ENCODE measurements around the gene AADACL2. TPM values are rescaled to one million over a fixed set of nuclear protein-coding genes. Genes with fewer than 3 reads are reported as not detected.

Gene AADACL2
- total RNA-seq, 4 donors from 2014 or later: 0.21 TPM; not detected in 3

DNA sequence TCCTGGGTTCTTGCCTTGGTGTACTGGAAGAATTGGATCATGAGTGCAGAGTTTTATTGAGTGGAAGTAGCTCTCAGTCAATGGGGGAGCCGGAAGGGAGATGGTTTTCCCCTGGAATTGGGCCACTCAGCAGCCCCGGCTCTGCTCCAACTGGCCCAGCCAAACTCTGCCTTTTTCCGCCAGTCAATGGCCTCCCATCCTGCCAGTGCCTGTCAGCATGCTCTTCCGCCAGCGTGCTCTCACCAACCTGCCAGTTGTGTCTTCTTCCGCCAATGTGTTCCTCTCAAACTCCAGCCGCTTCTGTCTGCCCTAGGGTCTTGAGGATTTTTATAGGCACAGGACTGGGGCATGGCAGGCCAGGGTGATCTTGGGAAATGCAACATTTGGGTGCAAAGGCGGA, 12.4 kb upstream of the AADACL2 start:
- H3K27ac ChIP-seq: no peak overlapping the region
- H3K4me3 ChIP-seq: no peak overlapping the region
- no peaks in the 10 kb centered on the region for H3K27me3 ChIP-seq
- intact Hi-C loops (cut with DNase I; ENCODE audit: low total_unique reads): no loop called here
- no peak for TF ChIP-seq POLR2A (IDR thresholded peaks at IDR 0.05)
- TF ChIP-seq, protein P1, sequence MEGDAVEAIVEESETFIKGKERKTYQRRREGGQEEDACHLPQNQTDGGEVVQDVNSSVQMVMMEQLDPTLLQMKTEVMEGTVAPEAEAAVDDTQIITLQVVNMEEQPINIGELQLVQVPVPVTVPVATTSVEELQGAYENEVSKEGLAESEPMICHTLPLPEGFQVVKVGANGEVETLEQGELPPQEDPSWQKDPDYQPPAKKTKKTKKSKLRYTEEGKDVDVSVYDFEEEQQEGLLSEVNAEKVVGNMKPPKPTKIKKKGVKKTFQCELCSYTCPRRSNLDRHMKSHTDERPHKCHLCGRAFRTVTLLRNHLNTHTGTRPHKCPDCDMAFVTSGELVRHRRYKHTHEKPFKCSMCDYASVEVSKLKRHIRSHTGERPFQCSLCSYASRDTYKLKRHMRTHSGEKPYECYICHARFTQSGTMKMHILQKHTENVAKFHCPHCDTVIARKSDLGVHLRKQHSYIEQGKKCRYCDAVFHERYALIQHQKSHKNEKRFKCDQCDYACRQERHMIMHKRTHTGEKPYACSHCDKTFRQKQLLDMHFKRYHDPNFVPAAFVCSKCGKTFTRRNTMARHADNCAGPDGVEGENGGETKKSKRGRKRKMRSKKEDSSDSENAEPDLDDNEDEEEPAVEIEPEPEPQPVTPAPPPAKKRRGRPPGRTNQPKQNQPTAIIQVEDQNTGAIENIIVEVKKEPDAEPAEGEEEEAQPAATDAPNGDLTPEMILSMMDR (IDR thresholded peaks at IDR 0.05): no peak
- H3K9me3 ChIP-seq: no peaks in the 10 kb centered on the region
- H3K36me3 ChIP-seq: no peaks in the 10 kb centered on the region
- DNase-seq: no peak
- H3K4me1 ChIP-seq: no peaks in the 10 kb centered on the region

DNA sequence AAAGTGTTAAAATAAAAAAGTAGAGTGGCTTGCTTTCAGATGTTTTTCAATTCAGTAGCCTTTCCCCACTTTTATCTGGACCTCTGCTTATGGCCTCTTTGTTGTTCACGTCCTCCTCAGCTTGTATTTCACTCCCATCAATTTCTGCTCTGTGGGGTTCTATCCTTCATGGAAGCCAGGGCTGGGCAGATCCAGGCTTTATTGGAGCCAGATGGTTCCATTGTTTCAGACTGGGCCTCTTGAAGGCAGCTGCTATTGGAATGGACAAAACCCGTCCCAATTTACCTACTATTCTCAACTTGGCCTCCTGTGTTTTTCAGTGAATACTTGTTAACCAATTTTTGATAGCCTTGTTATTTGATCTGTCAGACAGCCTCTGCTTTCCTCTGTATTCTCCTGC, 10.9 kb upstream of the AADACL2 start:
- Histone ChIP-seq H3K4me1 (no peaks in the 10 kb centered on the region), H3K27ac (no peak overlapping the region), H3K9me3 (no peaks in the 10 kb centered on the region), H3K27me3 (no peaks in the 10 kb centered on the region), H3K4me3 (no peak overlapping the region), H3K36me3 (no peaks in the 10 kb centered on the region)
- intact Hi-C loops (cut with DNase I; ENCODE audit: low total_unique reads): no loop called here
- no peak for DNase-seq
- TF ChIP-seq POLR2A (IDR thresholded peaks at IDR 0.05): no peak
- TF ChIP-seq, protein P1 (IDR thresholded peaks at IDR 0.05): no peak

DNA sequence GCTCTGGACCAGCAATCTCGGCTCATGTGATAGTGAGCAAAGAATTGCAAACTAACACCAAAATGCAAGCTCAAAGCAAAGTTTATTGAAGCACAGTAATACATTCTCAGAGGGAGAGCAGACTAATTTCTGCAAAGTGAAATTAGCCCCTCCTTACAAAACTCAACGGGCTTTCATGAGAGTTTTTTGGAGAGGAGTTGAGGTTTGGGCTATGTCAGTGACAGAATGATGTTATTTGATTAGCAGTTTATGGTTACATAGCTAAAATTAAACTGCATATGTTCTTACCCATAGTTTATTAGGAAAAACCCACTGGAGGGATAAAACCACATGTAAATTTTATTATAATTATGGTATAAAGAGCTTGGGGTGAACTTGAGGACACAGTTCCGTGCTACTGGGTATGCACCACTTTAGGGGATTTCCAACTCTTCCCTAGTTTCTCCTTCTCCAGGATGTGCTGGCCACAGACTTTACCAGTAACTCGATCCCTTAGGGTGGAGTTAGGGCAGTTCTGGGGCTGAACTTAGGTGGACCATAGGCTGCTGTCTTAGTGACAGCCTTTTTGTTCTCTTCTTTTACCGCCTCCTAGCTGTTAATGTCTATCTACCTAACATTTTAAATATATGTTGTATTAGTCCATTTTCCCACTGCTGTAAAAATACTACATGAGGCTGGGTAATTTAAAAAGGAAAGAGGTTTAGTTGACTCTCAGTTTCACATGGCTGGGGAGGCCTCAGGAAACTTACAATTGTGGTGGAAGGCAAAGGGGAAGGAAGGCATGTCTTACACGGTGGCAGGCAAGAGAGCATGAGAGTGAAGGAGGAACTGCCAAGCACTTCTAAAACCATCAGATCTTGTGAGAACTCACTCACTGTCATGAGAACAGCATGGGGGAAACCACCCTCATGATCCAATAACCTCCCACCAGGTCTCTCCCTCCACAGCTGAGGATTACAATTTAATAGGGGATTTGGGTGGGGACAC, 8.9 kb upstream of the AADACL2 start:
- no peak for DNase-seq
- no peak overlapping the region for H3K27ac ChIP-seq
- H3K36me3 ChIP-seq: no peaks in the 10 kb centered on the region
- no peaks in the 10 kb centered on the region for H3K9me3 ChIP-seq
- H3K27me3 ChIP-seq: no peaks in the 10 kb centered on the region
- TF ChIP-seq, protein P1 (IDR thresholded peaks at IDR 0.05): no peak
- no peak for TF ChIP-seq POLR2A (IDR thresholded peaks at IDR 0.05)
- H3K4me1 ChIP-seq: no peaks in the 10 kb centered on the region
- H3K4me3 ChIP-seq: no peak overlapping the region
- intact Hi-C loops (cut with DNase I; ENCODE audit: low total_unique reads): no loop called here

DNA sequence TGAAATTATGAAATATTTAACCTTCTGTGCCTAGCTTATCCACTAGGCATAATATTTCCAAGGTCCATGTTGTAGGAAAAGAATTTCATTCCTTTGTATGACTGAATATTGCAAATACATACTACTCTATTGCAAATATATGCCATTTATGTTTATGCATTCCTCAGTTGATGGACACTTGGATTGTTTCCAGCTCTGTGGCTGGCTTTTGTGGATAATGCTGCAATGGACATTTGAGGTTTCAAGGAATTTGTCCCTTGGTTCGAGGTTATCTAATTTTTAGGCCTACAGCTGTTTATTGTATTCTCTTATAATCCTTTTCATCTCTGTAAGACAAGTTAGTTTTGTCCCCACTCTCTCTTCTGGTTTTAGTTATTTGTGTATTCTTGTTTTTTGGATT, 7.7 kb upstream of the AADACL2 start:
- intact Hi-C loops (cut with DNase I; ENCODE audit: low total_unique reads): no loop called here
- no peak for TF ChIP-seq POLR2A (IDR thresholded peaks at IDR 0.05)
- TF ChIP-seq, protein P1 (IDR thresholded peaks at IDR 0.05): no peak

DNA sequence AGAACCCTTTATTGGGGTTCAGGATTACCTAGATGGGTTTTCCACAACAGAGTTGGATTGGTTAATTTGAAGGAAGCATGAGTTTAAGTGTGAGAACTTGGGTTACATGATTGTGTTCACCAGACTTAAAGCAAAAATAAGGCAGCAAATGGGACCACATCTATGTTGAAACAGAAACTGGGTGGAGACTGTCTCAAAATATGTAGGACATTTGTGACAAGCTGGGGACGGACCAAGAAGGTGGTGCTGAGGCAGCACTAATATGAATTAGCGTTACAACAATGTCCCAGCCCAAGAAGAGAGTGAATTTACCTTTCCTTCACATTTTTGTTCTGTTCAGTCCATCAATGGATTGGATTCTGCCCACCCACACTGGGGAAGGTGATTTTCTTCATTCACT, 866 bp upstream of the AADACL2 start:
- no peak for DNase-seq
- Histone ChIP-seq H3K9me3 (no peaks in the 10 kb centered on the region), H3K4me3 (no peak overlapping the region), H3K4me1 (no peaks in the 10 kb centered on the region), H3K27ac (no peak overlapping the region), H3K27me3 (no peaks in the 10 kb centered on the region), H3K36me3 (no peaks in the 10 kb centered on the region)
- intact Hi-C loops (cut with DNase I; ENCODE audit: low total_unique reads): no loop called here
- no peak for TF ChIP-seq POLR2A (IDR thresholded peaks at IDR 0.05)
- TF ChIP-seq, protein P1 (IDR thresholded peaks at IDR 0.05): no peak

More for the DNA sequence above, 7.7 kb upstream of the AADACL2 start:
- Histone ChIP-seq H3K4me3 (no peak overlapping the region), H3K4me1 (no peaks in the 10 kb centered on the region), H3K9me3 (no peaks in the 10 kb centered on the region), H3K36me3 (no peaks in the 10 kb centered on the region), H3K27ac (no peak overlapping the region), H3K27me3 (no peaks in the 10 kb centered on the region)
- no peak for DNase-seq

Data from uterus (tissue), 4 donors.